Stimulated activated CD4-positive, alpha-beta T cell treated with anti-CD3 and anti-CD28 coated beads, Interleukin-1b, Interleukin-23, amount 100 ng/mL, for 1 hour (primary cell): ENCODE measurements around the gene CR1.
"Not testable (repeated sequence)": the region's sequence is repeated elsewhere in the genome, so short reads cannot be mapped to it uniquely, and the experiment has no call there.

Experiments
- DNase-seq, 2 donors: peaks; one replicate each; pipeline ENCODE4 v3.0.0-alpha.2; 2020; ENCODE audit warnings: low read depth in 2 of 2

Gene CR1

DNA sequence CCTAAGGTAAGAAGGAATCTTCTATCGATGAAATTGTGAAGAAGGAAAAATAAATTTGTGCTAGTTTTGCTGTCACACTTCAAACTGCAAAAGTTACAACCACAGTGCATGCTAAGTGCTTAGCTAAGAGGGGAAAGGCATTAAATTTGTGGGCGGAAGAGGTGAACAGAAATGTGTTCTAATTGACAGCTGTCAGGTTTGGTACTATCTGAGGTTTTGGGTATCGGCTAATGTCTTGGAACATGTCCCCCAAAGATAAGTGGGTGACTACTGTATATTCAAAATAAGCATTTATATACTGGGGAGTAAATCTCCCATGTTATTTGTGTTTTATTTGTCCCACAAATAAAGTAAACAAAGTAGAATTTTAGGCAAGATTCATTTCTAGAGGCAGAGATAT, 8.0 kb downstream of the CR1 start:
- no peak for DNase-seq

GRCh38 chr1:207504438-207504837, 8.5 kb downstream of the CR1 start:
- DNase-seq: no peak

DNA sequence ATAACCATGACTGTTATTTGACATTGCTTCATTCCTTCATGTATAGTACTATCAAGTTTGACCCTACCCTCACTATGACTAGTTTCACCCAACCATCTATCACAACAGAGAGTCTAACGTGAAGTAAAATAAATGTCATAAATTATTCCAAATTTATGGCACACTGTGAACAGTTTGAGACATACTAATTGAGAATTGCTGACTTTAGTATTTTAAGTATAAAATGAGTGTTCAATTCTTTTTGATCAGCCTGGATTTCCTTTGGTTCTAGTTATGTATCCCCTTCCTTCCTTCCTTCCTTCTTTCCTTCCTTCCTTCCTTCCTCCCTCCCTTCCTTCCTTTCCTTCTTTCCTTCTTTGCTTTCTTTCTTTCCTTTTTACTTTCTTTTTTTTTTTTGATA, 14.5 kb downstream of the CR1 start:
- no peak for DNase-seq

DNA sequence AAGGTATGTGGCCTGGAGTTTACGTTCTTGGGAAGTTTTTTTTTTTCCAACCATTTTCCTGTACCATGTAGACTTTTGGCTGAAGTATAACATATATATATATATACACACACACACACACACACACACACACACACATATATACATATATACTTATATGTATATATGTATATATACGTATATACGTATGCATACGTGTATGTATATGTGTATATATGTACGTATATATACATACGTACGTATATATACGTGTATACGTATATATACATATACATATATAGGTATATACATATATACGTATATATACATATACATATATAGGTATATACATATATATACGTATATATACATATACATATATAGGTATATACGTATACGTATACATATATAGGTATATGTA, 18.9 kb downstream of the CR1 start:
- DNase-seq: no peak

GRCh38 chr1:207516729-207517128, 20.8 kb downstream of the CR1 start:
- DNase-seq: no peak

- no peak for DNase-seq
Observed at GRCh38 chr1:207518608-207519236, 22.8 kb downstream of the CR1 start.

DNA sequence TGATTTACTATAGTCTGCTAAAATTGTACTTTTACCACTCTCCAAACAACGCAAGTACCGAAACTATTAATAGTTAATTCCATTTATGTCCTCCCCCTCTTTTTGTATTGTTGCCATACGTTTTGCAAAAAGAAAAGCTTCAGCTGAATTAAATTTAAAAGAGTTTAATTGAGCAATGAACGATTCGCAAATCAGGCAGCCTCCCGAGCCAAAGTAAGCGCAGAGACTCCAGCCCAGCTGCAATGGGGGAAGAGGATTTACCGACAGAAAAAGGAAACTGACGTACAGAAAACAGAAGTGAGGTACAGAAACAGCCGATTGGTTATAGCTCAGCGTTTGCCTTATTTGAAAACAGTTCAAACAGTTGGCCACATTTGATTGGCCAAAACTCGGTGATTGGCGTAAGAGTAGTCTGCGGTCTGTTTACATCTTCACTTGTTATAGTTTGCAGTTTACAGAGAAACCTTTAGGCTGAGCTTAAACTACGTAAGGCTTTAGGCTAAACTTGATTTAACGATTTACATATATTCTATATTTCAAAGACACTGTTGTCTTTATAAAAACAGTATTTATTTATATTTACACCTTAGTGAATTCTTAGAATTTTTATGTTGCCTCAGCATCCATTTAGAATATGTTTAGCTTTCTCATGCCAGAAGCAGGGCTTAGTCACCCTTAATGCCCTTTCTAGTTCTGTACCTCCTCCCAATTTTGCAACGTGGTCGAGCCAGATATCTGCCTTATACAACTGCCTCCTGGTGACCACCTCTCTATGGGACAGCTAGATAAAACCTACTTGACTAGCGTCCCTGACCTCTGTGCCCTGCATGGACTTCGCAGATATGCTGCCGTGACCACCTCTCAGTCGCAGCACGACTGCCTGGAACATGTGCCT, 23.8 kb downstream of the CR1 start:
- no peak for DNase-seq

DNA sequence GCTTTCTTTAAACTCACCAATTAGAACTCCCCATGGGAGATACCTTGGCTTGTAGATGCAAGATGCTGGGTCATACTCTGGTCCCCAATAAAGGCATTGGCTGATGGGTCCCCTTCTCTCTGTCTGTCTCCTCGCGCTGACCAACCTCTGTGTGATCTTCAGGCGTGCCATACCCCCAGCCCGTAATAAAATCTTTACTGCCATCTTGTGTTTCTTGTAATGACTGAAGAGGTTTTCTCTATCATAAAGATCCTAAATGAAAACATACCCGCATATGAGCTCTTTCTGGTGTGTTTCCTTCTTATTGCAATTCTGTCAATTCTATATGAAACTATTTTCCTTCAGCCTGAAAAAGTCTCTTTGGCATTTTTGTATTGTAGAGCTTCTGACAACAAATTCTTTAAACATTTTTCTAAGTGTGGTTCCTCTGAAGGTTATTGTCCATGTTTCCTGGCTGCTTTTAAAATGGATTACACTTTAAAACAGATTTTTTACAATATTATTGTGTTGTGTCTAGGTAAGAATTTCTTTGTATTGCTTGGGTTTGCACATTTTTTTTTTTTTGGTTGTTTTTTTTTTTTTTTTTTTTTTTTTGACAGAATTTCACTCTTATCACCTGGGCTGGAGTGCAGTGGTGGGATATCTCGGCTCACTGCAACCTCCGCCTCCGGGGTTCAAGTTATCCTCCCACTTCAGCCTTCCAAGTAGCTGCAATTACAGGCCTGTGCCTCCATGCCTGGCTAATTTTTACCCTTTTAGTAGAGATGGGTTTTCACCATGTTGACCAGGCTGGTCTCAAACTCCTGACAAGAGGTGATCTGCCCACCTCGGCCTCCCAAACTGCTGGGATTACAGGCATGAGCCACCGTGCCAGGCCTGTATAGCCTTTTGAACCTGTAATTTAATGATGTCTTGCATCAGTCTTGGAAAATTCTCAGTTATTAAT, 24.7 kb downstream of the CR1 start:
- DNase-seq: not testable (repeated sequence)

DNA sequence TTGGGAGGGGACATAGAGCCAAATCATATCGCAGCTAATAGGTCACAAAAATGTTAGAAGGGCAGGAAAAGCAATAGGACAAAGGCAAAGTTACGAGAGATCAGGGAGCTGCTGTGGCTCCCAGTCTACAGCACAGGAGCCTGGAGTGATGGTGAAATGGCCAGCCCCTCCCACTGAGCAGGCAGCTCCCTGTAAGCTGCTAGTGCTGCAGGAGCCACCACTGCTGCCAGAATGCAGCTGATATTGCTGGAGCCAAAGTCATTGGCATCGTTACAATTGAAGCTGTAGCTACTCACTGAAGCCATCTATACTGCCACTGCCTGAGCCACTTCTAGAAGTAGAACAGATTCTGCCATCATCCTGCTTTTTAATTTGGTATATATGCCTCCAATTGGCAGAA, 29.3 kb downstream of the CR1 start:
- not testable (repeated sequence) for DNase-seq

DNA sequence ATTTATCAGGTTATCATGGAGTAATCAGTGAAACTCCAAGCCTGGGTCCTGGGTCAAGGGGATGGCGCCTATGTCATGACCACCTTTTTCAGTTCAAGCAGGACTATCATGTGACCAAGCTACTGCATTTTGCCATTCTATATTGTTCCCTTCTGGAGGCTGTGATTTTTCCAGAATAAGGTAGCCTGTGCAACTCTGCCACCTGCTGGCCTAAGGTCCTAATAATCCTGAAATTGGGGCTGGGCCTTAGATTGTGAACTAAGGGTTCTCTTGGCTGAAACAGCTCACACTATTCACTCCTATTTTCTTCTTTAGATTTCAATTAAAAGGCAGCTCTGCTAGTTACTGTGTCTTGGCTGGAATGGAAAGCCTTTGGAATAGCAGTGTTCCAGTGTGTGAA, 32.4 kb downstream of the CR1 start:
- DNase-seq: not testable (repeated sequence)

- not testable (repeated sequence) for DNase-seq
Observed at GRCh38 chr1:207536263-207536662, 40.3 kb downstream of the CR1 start.

DNA sequence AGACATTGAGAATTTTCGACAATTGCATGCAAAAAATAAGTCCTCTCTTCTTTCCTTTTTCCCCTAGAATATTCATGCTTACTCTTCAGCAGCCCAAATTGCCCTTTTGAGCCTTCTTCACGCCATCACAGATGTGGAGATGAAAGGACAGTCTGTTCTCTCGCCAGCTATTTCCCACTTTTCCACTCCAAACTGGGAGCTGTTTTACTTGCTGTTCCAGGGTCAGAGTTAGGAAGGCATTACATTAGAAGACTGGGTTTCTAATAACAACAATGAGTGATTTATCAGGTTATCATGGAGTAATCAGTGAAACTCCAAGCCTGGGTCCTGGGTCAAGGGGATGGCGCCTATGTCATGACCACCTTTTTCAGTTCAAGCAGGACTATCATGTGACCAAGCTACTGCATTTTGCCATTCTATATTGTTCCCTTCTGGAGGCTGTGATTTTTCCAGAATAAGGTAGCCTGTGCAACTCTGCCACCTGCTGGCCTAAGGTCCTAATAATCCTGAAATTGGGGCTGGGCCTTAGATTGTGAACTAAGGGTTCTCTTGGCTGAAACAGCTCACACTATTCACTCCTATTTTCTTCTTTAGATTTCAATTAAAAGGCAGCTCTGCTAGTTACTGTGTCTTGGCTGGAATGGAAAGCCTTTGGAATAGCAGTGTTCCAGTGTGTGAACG, 50.9 kb downstream of the CR1 start:
- DNase-seq: not testable (repeated sequence)

GRCh38 chr1:207554823-207555222, 58.9 kb downstream of the CR1 start:
- not testable (repeated sequence) for DNase-seq

DNA sequence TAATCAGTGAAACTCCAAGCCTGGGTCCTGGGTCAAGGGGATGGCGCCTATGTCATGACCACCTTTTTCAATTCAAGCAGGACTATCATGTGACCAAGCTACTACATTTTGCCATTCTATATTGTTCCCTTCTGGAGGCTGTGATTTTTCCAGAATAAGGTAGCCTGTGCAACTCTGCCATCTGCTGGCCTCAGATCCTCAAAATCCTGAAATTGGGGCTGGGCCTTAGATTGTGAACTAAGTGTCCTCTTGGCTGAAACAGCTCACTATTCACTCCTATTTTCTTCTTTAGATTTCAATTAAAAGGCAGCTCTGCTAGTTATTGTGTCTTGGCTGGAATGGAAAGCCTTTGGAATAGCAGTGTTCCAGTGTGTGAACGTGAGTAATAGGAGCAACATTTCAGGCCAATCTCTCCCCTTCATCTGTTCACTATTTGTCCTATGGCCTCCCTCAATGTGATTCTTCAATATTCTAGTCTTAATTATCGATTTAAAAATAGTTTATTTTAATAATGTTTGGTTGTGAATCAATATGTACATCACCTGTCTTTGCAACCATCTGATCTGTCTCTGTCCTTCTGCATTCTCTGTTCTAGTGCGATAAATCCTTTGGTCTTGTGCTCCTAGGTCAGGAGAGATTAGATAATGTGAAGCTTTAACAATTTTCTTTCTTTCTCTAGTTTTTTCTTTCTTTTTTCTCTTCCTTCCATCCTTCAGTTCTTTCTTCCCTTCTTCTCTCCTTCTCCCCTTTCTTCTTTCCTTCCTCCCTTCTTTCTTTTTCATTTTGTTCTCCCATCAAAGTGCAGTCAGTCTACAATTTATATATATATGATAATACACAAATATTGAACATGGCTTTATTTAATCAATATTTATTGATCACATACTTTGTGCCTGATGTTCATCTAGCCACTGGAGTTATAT, 69.8 kb downstream of the CR1 start:
- no peak for DNase-seq

DNA sequence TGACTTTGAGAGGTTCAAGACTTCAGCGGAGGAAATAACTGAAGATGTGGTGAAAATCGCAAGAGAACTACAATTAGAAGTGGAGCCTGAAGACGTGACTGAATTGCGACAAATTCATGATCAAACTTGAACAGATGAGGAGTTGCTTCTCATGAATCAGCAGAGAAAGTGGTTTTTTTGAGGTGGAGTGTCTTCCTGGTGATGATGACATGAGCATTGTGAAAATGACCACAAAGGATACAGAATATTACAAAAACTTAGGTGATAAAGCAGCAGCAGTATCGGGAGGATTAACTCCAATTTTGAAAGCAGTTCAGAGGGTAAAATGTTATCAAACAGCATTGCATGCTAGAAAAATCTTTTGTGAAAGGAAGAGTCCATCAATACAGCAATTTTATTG, 76.0 kb downstream of the CR1 start:
- not testable (repeated sequence) for DNase-seq

GRCh38 chr1:207573074-207573473, 77.1 kb downstream of the CR1 start:
- DNase-seq: not testable (repeated sequence)

DNA sequence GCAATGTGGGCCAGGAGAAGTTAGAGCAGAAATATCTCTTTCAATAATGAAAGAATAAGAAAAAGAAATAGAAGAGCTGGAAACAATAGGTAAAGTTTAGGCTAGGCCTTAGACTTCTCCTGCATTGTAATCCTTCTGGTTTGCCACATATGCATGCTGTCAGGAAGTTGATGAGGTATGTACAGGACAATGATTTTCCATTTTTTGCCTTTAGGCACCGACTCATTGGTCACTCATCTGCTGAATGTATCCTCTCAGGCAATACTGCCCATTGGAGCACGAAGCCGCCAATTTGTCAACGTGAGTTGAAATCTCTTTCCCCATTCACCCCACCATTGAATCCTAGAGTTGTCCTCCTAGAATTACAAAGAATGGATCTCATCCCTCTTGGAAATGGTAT, 79.4 kb downstream of the CR1 start:
- DNase-seq: not testable (repeated sequence)

GRCh38 chr1:207578796-207579435, 83.0 kb downstream of the CR1 start:
- DNase-seq: no peak

GRCh38 chr1:207579436-207579799, 83.5 kb downstream of the CR1 start:
- peak in 1 of 2 donors; percentile 0 for DNase-seq
